Activated CD4-positive, CD25-positive, alpha-beta regulatory T cell treated with anti-CD3 and anti-CD28 coated beads, Interleukin-2, amount 50 U/mL, for 16 hours (primary cell): ENCODE measurements around the gene C11orf21.

Experiments used
- DNase-seq: peaks from one replicate; pipeline ENCODE4 v3.0.0-alpha.2; 2020; ENCODE audit warnings: low read depth, low spot score

Gene C11orf21

GRCh38 chr11:2271327-2272227 is 30.1 kb downstream of the C11orf21 start:
- no peak for DNase-seq

DNA sequence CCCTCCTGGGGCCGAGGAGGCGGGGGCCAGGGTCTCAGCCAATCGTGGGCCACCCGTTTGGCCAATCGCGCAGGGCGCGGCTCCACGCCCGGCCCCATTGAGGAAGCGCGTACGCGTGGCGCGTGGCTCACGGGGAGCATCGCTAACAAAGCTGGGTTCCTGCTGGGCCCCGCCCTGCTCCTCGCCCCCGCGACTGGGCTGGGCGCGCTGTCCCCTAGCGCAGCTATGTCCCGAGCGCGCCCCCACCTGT is 30.7 kb downstream of the C11orf21 start:
- DNase-seq, result no peak

GRCh38 chr11:2270322-2271076 is 31.2 kb downstream of the C11orf21 start, which contains the start of gene ASCL2:
ASCL2 (minus strand) TSS chr11:2270588; CDS start chr11:2270332, 256 bp downstream.
- no peak for DNase-seq

GRCh38 chr11:2269601-2270321 is 32.0 kb downstream of the C11orf21 start:
- DNase-seq, result no peak

DNA sequence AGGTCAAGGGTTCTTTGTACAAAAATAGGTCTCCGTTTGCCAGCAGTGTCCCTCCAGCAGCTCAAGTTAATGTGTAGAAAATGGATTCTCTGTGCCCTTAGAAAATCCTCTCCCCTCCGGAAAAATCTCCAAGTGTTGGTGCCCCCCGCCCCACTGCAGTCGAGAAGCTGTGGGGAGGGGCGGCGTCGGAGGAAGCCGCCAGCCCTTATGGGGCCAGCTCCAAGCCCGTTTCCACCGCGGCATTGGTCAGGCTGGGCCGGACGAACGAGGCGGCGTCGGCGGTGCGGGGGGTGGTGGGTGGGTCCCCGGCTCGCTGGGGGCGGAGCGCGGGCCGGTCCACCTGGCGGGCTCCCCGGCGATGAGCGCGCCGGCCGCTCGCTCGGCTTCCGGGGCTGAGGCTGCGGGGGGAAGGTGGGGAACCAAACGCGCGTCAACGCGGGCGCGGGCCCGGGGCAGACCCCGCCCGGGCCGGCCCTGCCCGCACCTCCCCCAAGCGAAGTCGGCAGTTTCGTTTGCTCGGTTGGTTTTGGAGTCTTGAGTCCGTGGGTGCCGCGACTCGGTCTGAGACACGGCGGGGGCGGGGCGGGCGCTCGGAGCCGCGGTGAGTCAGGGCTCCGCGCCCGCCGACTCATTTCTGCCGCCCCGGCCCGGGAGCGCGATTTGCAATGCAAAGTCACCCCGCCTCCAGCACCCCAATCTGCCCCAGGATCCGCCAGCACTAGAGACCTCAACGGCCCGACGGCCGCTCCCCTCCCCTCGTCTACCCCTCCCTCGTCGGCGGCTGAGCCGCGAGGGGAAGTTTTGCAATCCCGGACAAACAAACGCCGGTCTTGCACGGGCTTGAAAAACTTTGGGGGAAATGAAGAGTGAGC is 32.8 kb downstream of the C11orf21 start:
- DNase-seq, result peak; percentile 37

- DNase-seq, result no peak
Observed at GRCh38 chr11:2267851-2268728, 33.6 kb downstream of the C11orf21 start.

DNA sequence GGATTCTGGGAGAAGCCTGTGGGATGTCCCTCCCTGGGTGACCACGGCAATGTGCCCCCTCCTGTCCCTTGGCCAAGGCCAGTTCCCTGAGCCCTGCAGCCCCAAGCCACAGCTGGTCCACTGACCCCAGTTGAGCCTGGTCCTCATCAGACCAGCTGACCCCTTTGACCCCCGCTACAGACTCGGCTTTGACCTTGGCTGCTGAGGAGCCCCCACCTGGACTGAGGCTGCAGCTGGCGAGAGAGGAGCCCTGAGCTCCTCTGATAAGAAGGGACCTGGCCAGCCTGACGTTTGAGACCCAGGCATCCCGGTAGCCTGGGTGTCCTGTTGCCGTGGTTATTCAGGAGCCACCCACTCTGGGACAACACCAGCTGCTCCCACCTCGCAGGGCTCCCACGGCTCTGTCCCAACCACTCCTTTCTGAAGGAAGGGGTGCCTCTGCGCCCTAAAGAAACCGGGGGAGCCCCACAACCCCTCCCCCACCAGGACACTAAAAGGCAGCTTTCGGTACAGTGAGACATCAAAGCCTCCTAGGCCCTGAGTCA is 34.3 kb downstream of the C11orf21 start:
- DNase-seq, result no peak

- DNase-seq, result no peak
Observed at GRCh38 chr11:2266586-2267305, 35.0 kb downstream of the C11orf21 start.

- DNase-seq, result no peak
Observed at GRCh38 chr11:2265854-2266585, 35.7 kb downstream of the C11orf21 start.

DNA sequence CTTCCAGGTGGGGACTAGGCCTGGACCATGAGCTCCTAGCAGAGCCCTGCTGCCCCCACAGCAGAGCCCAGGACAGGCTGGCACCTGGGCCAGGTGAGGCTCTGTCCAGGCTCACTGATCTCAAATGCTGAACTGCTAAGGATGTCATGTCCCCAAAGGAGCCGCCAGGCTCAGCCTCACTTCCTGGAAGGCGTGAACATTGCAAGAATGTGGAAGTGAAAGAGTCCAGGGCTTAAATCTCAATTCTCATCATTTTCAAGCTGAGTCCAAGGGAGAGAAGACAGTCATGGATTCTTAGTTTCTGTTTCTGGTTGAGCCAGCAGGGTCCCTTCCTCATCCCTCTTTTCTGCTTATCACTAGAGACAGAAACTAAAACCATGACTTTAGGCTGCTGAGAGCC is 36.3 kb downstream of the C11orf21 start:
- no peak for DNase-seq

DNA sequence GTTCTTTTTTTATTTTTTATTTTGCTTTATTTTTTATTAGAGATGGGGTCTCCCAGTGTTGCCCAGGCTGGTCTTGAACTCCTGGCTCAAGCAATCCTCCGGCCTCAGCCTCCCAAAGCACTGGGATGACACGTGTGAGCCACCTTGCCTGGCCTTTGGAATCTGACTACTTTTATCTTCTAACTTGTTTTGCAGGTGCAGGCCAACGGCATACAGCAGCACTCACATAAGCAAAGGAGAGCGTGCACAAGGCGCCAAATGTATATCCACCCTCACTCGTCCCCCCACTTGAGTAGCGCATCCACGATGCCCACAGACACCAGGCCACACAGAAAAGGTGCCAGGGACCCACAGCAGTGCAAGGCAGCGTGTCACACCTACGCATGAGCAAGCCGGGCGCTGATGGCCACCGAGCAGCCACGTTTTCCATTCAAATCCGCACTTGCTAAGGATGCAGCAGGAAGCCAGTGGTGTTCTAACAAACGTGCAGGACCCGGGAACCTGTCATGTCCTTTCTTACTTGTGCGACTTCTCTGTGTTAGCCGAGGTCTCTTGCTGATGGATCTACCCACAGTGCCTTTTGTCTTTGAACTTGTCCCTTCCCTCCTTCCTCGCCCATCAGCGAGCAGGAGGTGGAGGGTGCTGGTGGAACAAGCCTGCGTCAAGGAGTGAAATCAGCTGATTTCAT is 37.2 kb downstream of the C11orf21 start:
- no peak for DNase-seq

GRCh38 chr11:2263724-2264360 is 37.9 kb downstream of the C11orf21 start:
- no peak for DNase-seq

DNA sequence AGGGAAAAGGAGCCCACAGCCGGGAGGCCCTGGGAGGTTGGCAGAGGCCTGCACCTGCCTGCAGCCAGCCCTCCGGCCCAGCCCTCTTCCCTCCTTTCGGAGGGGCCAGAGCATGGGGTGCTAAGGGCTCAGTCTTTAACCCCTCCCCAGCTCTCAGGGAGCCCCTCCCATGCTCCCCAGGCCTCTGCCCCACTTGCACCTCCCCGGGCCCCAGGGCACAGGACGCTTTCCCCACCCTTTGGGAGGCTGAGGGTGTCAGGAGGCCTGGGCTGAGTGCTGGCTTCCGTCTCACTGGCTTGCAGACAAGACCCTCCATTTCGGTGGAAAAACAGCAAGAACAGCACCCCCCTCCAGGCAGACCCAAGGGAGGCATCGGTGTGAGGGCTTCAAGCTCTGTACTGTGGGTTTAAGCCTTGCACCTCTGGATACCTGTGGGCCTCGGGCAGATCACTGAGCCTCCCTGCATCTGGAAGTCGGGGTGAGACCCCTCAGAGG is 38.6 kb downstream of the C11orf21 start:
- DNase-seq, result no peak

DNA sequence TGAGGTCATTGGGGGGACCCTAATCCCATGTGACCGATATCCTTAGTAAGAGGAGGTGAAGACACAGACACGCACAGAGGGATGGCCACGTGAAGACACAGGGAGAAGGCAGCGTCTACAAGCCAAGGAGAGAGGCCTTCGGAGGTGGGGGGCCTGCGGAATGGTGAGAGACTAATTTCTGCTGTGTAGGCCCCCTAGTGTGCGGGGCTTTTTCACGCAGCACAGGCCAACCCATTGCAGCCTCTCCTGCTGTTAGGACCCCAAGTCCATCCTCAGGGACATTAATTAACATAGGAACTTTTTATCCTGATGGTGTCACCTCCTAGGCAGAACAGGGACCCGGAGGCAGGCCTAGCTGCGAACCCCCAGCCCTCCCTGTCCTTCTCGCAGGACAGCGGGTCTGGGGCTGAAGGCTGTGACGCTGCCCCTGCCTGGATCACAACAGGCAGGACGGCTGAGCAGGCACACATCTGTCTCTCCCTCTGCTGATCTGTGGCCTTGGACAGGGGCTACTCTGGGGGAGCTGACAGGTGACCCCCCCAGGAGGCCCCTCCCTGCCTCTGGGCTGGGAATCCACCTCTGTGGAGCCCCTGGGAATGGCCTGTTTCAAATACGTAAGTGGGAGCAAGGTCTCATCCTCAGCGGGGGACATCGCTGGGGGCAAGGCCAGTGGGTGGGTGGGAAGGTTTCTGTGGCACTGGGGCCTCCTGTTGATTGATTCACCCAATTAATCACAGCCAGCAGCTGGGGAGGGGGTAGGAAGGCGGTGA is 39.2 kb downstream of the C11orf21 start:
- no peak for DNase-seq

DNA sequence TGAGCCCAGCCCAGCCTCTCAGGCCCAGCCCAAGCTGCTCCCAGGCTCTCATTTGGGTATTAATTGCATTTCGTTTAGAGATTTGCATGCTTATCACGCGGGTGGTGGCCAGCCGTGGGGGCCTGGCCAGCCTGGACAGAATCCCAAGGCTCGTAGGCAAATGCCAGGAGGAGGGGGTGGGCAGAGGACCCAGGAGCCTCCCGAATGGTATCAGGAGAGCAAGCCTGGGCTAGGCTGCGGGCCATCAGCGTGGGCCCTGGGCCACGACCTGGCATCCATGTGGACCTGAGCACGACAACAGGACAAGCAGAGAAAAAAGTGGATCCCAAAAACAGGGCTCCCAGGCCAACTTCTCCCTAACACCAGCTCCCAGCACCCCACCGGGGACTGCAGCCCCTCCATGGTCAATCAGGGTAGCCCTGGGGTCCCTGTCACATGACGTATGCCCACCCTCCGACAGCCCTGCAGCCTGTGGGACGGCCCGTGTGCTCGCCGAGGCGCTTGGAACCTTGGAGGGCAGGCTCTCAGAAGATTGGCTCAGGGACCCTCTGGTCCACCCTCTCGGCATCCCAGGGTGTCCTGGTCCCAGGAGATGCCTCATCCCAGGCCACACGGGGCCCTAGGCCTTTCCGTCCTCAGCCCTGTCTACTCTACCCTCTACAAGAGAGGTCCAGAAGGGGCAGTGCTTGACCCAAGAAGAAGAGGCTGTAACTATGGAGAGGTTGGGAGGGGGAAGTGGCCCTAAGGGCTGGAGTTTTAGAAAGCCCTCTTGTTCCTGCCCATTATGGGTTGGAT is 40.1 kb downstream of the C11orf21 start:
- no peak for DNase-seq
